HG03432 (cell line): Measurements from ENCODE around the gene TBX10.
A peak's percentile ranks its signal among the peaks of the same experiment; 100 is the strongest.
"Not testable (repeated sequence)": the region's sequence is repeated elsewhere in the genome, so short reads cannot be mapped to it uniquely, and the experiment has no call there.

ENCODE experiments used
- ATAC-seq: cut with Tn5 transposase; IDR thresholded peaks from one replicate; pipeline ENCODE4 v1.9.1; 2021; ENCODE audit warnings: mild to moderate bottlenecking, moderate library complexity; ENCODE audit not compliant: unreplicated experiment

Gene TBX10

DNA sequence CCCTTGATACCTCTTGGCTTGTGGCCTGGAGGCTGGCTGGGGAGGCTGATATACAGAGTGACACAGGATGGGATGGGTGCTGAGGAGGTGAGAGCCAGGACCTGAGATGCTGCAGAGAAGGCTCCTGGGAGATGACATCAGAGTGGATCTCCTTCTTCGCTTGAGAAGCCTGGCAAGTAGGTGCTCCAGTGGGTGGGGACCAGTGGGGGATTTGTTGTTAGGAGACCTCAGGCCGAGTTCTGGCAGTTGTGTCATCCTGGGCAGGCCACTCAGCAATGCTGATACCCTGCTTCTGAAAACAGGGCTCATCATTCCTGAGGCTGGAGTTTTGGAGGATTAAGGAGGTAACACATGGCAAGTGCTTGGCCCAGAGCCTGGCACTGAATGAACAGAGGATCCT, 34.7 kb downstream of the TBX10 start:
- no peak for ATAC-seq

DNA sequence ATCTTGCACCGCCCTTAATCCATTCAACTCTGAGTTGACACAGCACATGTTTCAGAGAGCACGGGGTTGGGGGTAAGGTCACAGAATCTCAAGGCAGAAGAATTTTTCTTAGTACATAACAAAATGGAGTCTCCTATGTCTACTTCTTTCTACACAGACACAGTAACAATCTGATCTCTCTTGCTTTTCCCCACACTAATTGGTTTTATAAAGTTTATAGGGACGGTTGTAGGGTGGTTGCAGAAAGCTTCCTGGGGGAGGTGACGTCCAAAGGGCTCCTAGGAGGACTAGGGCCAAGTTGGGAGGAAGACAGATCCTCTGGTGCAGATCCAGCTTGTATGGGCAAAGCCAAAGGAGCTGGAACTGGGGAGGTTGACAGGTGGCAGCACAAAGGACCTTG, 35.4 kb downstream of the TBX10 start:
- not testable (repeated sequence) for ATAC-seq

DNA sequence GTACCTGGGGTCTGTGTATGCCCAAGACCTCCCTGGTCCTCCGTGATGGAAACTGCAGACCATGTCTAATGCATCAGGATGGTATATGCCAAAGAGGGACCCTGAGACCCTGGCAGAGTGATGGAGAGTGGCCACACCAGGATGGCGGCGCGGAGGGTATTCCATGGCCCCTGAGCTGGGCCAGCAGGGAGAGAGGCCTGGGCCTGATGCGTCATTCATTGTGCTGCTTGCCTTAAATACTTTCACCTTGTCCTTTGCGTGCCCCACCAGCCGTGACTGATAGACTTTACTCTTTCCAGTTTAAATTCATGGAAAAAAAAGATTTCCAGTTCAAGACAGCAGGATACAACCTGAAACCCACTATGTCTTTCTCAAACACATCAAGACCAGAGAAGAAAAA, 38.5 kb downstream of the TBX10 start:
- no peak for ATAC-seq

DNA sequence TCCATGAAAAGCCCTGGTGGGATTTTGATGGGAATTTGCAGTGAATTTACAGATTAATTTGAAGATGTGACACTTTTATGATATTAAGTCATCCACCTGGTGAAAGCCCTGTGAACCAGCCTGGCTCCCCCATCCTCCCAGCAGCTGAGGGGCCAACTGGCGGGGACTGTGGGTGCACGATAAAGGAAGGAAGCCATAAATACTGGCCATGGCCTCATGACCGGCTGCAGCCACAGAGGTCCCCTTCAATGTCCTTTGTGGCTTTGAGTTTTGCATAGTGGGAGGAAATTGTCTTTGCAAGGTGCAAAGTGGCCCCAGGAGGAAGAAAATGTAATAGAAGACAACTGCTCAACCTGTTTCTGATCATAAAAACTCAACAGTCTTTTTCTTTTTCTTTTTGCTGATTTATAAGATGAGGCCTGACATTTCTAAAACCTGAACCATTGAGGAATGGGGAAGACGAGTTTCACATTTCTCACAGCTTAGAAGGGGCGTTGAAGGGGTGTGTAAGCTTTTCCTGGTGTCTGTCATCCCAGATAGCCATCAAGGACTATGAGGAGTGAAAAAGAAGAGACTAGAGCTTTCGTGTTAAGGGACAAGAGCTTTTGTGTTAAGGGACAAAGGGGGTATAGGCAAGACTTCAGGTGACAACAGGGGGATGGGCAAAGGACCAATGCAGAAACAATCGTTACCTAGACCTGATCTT, 39.1 kb downstream of the TBX10 start:
- peak; percentile 52 for ATAC-seq

DNA sequence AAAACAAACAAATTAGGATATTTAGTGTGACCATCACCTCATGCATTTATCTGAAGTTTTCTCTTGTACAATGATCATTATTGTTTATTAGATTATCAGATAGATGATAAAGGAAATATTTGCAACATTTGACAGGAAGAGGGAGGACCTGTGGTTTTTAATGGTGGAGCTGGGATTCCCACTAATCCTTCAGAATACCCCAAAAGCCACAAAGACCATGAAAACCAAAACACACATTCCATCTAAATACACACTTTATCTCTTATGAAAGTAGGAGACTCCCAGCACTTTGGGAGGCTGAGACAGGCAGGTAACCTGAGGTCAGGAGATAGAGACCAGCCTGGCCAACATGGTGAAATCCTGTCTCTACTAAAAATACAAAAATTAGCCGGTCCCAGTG, 40.4 kb downstream of the TBX10 start:
- ATAC-seq = no peak

DNA sequence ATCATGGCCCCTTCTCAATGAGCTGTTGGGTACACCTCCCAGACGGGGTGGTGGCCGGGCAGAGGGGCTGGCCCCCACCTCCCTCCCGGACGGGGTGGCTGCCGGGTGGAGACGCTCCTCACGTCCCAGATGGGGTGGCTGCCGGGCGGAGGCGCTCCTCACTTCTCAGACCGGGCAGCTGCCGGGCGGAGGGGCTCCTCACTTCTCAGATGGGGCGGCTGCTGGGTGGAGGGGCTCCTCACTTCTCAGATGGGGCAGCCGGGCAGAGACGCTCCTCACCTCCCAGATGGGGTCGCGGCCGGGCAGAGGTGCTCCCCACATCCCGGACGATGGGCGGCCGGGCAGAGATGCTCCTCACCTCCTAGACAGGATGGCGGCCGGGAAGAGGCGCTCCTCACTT, 41.6 kb downstream of the TBX10 start:
- ATAC-seq = not testable (repeated sequence)

DNA sequence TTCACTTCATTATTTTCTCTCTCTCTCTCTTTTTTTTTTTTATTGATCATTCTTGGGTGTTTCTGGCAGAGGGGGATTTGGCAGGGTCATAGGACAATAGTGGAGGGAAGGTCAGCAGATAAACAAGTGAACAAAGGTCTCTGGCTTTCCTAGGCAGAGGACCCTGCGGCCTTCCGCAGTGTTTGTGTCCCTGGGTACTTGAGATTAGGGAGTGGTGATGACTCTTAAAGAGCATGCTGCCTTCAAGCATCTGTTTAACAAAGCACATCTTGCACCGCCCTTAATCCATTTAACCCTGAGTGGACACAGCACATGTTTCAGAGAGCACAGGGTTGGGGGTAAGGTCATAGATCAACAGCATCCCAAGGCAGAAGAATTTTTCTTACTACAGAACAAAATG, 42.1 kb downstream of the TBX10 start:
- ATAC-seq = not testable (repeated sequence)

DNA sequence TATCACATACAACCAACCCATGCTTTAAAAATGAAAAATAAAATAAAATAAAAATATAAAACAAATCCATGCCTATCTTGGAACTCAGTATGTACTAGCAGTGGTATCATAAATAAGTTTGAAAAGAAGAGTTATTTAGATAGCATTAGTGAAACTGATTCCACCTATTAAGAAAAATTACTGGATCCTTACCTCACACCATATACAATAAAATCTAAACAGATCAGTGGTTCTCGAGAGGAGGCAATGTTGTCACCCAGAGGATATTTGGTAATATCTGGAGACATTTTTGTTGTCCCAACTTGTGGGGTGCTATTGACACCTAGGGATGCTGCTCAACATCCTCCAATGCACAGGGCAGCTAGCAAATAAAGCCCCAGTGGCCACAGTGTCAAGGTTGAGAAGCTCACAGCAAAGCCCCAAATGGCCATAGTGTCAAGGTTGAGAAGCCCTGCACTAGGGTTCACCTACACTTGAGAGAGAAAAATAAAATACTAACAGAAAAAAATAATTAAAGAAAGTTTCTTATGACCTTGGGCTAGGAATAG, 42.7 kb downstream of the TBX10 start:
- ATAC-seq = no peak

DNA sequence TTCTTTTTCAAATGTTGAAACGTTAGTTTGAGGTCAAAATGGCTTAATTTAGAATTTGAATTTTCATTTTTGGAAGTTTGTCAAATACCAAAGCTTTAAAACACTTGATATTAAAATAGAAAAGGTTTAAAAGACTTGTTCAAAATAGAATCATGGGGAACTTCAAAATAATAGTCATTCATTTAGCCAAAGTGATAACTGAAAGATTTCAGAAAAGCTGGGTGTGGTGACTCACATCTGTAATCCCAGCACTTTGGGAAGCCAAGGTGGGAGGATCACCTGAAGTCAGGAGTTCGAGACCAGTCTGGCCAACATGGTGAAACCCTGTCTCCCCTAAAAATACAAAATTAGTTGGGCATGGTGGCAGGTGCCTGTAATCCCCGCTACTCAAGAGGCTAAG, 45.1 kb downstream of the TBX10 start:
- no peak for ATAC-seq

DNA sequence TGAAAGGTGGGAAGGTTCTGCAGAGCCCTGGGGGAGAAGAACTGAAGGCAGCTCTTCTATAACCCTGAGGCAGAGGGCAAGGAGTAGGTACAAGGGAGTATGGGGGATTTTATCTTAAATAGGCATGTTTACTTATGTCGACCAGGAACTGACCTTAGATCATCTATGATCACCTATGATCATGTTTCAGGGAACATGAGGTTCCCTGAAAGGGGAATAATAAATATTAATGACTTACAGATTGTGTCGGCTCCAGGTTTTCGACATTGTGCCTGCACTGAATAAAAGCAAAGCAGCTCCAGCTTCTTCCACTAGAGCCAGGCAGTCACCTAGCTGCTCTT, 46.0 kb downstream of the TBX10 start:
- no peak for ATAC-seq

DNA sequence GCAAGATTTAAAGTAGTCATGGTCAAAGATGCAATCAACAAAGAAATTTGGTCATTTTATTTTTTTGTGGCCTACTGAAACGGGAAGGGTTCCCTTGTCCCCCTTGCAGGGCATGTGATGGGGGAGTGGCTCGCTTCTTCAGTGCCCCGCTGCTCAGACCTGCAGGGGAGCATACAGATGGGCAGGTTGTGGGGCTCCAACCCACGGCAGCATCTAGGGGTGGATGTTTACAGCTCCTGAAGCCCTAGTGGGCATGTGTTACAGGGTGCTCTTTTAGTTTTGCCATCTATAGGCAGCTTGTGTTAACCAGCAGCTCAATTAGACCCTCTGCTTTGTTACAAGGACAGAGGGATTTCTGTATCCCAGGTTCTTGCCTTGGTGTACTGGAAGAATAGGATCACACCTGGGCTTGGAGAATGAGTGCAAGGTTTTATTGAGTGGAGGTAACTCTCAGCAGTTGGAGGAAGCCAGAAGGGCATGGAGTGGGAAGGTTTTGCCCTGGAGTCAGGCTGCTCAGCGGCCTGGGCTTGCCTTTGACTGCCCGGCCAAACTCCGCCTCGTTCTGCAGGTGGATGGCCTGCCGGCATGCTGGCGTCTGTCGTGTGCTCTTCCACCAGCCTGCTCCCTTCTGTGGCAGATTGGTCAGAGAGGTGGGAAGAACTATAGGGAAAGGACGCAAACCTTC, 46.5 kb downstream of the TBX10 start:
- ATAC-seq = no peak

DNA sequence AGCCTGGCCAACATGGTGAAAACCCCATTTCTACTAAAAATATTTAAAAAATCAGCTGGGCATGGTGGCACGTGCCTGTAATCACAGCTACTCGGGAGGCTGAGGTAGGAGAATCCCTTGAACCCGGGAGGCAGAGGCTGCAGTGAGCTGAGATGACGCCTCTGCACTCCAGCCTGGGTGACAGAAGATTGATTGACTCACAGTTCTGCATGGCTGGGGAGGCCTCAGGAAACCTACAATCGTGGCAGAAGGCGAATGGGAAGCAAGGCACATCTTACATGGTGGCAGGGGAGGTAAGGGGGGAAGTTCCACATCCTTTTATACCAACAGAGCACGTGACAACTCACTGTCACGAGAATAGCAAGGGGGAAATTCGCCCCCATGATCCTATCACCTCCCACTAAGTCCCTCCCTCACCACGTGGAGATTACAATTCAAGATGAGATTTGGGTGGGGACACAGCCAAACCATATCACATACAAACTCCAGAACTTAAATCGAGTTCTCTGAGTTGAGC, 50.6 kb downstream of the TBX10 start:
- ATAC-seq = not testable (repeated sequence)

DNA sequence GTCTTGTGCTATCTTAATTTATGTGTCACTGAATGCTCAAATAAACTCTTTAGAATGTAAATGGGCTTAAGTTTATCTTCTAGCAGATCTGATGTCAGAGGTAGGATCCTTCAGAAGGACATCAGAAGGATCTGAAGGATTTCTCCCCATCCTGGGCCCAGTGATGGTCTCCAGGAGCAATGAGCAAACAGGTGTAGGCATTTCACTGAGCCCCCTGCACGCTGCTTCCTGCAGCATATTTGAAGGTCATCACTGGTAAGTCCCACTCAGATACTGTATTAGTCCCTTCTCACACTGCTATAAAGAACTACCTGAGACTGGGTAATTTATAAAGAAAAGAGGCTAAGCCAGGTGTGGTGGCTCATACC, 51.4 kb downstream of the TBX10 start:
- ATAC-seq = peak; percentile 23

DNA sequence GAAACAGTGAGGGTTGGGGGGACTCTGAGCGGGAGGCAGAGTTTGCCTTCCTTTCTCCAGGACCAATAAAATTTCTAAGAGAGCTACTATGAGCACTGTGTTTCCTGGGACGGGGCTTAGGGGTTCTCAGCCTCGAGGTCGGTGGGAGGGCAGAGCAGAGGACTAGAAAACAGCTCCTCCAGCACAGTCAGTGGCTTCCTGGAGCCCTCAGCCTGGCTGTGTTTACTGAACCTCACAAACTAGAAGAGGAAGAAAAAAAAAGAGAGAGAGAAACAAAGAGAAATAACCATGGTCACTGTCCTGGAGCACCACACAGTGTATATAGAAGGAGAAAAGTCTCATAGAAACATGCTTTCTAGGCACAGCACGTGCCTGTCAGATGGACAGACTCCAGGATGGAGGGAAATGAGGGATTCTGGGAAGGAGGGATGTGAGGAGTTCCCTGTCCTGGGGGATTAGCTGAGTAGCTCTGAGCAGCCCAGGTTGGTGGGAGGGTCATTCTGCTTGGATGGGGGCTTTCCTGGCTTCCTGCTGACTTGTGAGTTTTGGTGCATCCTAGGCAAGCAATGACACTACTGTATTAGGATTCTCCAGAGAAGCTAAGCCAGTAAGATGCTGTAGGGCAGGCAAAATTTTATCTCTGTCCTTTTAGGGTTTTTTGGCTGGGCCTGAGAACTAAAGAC, 52.9 kb downstream of the TBX10 start:
- no peak for ATAC-seq

DNA sequence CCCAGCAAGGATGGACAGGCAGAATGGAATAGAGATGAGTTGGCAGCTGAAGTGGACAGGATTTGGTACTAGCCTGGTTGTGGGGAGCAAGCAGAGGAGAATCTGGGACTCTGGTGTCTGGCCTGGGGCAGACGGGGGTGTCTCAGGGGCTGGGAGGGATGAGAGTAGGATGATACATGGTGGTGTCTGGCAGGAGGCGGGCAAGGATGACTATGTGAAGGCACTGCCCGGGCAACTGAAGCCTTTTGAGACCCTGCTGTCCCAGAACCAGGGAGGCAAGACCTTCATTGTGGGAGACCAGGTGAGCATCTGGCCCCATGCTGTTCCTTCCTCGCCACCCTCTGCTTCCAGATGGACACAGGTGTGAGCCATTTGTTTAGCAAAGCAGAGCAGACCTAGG, 53.7 kb downstream of the TBX10 start:
- no peak for ATAC-seq

DNA sequence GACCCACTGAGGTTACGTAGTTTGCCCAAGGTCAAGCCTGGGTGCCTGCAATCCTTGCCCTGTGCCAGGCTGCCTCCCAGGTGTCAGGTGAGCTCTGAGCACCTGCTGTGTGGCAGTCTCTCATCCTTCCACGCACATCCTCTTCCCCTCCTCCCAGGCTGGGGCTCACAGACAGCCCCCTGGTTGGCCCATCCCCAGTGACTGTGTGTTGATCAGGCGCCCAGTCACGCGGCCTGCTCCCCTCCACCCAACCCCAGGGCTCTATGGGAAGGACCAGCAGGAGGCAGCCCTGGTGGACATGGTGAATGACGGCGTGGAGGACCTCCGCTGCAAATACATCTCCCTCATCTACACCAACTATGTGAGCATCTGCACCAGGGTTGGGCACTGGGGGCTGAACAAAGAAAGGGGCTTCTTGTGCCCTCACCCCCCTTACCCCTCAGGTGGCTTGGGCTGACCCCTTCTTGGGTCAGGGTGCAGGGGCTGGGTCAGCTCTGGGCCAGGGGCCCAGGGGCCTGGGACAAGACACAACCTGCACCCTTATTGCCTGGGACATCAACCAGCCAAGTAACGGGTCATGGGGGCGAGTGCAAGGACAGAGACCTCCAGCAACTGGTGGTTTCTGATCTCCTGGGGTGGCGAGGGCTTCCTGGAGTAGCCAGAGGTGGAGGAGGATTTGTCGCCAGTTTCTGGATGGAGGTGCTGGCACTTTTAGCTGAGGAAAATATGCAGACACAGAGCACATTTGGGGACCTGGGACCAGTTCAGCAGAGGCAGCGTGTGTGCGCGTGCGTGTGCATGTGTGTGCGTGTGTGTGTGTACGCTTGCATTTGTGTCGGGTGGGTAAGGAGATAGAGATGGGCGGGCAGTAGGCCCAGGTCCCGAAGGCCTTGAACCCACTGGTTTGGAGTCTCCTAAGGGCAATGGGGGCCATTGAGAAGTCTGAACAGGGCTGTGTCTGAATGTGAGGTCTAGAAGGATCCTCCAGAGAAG, 54.4 kb downstream of the TBX10 start:
- no peak for ATAC-seq

DNA sequence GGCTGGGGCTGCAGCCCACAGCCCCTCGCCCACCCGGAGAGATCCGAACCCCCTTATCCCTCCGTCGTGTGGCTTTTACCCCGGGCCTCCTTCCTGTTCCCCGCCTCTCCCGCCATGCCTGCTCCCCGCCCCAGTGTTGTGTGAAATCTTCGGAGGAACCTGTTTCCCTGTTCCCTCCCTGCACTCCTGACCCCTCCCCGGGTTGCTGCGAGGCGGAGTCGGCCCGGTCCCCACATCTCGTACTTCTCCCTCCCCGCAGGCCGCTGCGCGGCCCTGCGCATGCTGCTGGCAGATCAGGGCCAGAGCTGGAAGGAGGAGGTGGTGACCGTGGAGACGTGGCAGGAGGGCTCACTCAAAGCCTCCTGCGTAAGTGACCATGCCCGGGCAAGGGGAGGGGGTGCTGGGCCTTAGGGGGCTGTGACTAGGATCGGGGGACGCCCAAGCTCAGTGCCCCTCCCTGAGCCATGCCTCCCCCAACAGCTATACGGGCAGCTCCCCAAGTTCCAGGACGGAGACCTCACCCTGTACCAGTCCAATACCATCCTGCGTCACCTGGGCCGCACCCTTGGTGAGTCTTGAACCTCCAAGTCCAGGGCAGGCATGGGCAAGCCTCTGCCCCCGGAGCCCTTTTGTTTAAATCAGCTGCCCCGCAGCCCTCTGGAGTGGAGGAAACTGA, 55.2 kb downstream of the TBX10 start:
- ATAC-seq = no peak

DNA sequence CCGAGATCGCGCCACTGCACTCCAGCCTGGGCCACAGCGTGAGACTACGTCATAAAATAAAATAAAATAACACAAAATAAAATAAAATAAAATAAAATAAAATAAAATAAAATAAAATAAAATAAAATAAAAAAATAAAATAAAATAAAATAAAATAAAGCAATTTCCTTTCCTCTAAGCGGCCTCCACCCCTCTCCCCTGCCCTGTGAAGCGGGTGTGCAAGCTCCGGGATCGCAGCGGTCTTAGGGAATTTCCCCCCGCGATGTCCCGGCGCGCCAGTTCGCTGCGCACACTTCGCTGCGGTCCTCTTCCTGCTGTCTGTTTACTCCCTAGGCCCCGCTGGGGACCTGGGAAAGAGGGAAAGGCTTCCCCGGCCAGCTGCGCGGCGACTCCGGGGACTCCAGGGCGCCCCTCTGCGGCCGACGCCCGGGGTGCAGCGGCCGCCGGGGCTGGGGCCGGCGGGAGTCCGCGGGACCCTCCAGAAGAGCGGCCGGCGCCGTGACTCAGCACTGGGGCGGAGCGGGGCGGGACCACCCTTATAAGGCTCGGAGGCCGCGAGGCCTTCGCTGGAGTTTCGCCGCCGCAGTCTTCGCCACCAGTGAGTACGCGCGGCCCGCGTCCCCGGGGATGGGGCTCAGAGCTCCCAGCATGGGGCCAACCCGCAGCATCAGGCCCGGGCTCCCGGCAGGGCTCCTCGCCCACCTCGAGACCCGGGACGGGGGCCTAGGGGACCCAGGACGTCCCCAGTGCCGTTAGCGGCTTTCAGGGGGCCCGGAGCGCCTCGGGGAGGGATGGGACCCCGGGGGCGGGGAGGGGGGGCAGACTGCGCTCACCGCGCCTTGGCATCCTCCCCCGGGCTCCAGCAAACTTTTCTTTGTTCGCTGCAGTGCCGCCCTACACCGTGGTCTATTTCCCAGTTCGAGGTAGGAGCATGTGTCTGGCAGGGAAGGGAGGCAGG, 56.0 kb downstream of the TBX10 start, which contains the start of gene GSTP1:
Gene GSTP1, plus strand, starts transcription at position 566 of the 958 bp plus-strand sequence. Its CDS starts 32 bp downstream, at position 598.
- peak; percentile 59 for ATAC-seq

DNA sequence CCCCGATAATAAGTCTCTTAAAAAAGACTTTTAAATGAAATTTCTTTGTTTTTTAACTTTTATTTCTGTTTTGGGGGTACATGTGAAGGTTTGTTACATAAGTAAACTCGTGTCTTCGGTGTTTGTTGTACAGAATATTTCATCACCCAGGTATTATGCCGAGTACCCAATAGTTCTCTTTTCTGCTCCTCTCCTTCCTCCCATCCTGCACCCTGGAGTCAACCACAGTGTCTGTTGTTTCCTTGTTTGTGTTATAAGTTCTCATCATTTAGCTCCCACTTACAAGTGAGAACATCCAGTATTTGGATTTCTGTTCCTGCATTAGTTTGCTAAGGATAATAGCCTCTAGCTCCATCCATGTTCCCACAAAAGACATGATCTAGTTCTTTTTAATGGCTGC, 57.6 kb downstream of the TBX10 start:
- no peak for ATAC-seq
